WTC11 (cell line): ENCODE measurements around the gene MT1H. TPM values are rescaled to one million over a fixed set of nuclear protein-coding genes. Genes with fewer than 3 reads are reported as not detected.

Source experiments
- ATAC-seq: fragments of 200-7000 bp; cut with Tn5 transposase; 2 replicates; pipeline ENCODE4 v1.10.0; 2021; ENCODE audit warnings: mild to moderate bottlenecking, moderate library complexity
- CTCF ChIA-PET: fragments of 300-600 bp; sonication (Branson Sonifier 250); formaldehyde crosslinking; loops from one replicate; lab custom pipeline; 2021; ENCODE audit warnings: antibody characterized with exemption; lab: Charles Lee
- POLR2A ChIA-PET: fragments of 350-600 bp; sonication (Branson Sonifier 250); formaldehyde crosslinking; loops from one replicate; lab custom pipeline; 2021; ENCODE audit warnings: antibody characterized with exemption; lab: Charles Lee
- DNase-seq: peaks from one replicate; pipeline ENCODE4 v3.0.0; 2021; ENCODE audit warnings: low spot score
- H3K27ac Mint-ChIP-seq: 2 replicates; pipeline ENCODE4 v1.8.0; 2021; ENCODE audit warnings: mixed read lengths
- H3K27me3 Mint-ChIP-seq: 2 replicates; pipeline ENCODE4 v1.8.0; 2021; ENCODE audit warnings: low read depth, mild to moderate bottlenecking, moderate library complexity, mixed read lengths
- H3K36me3 Mint-ChIP-seq: 2 replicates; pipeline ENCODE4 v1.8.0; 2021; ENCODE audit warnings: mixed read lengths
- H3K4me1 Mint-ChIP-seq: 2 replicates; pipeline ENCODE4 v1.8.0; 2022; ENCODE audit warnings: mixed read lengths
- H3K4me3 Mint-ChIP-seq: 2 replicates; pipeline ENCODE4 v1.8.0; 2021; ENCODE audit warnings: mild to moderate bottlenecking, moderate library complexity, mixed read lengths
- H3K9me3 Mint-ChIP-seq: 2 replicates; pipeline ENCODE4 v1.8.0; 2021; ENCODE audit warnings: mixed read lengths
- AFF4 ChIP-seq: sonication (generic); formaldehyde crosslinking; IDR thresholded peaks from 2 replicates; pipeline ENCODE4 v1.8.1; 2023; ENCODE audit warnings: mild to moderate bottlenecking, missing genetic modification reagents, borderline replicate concordance
- ARID4B ChIP-seq: sonication (generic); formaldehyde crosslinking; IDR thresholded peaks from 2 replicates; pipeline ENCODE4 v1.8.0; 2023; ENCODE audit warnings: missing genetic modification reagents, mild to moderate bottlenecking, borderline replicate concordance
- E2F4 ChIP-seq: sonication (generic); formaldehyde crosslinking; IDR thresholded peaks from 2 replicates; pipeline ENCODE4 v1.8.1; 2022; ENCODE audit warnings: low read depth, mild to moderate bottlenecking, moderate library complexity, missing genetic modification reagents, borderline replicate concordance
- IRF2 ChIP-seq: sonication (generic); formaldehyde crosslinking; IDR thresholded peaks from 2 replicates; pipeline ENCODE4 v1.8.0; 2022; ENCODE audit warnings: low read depth, missing genetic modification reagents, borderline replicate concordance
- JAZF1 ChIP-seq: fragments of 250-450 bp; sonication (Bioruptor Pico); IDR thresholded peaks from 2 replicates; pipeline ENCODE4 v1.9.0; 2021; ENCODE audit warnings: moderate library complexity, mild to moderate bottlenecking, inconsistent platforms
- MAX ChIP-seq: sonication (generic); formaldehyde crosslinking; IDR thresholded peaks from 2 replicates; pipeline ENCODE4 v1.8.0; 2022; ENCODE audit warnings: mild to moderate bottlenecking, missing genetic modification reagents
- MLX ChIP-seq: sonication (generic); formaldehyde crosslinking; IDR thresholded peaks from 2 replicates; pipeline ENCODE4 v1.8.1; 2023; ENCODE audit warnings: mild to moderate bottlenecking, missing genetic modification reagents, moderate library complexity
- MXD4 ChIP-seq: fragments of 250-450 bp; sonication (Bioruptor Pico); IDR thresholded peaks from 2 replicates; pipeline ENCODE4 v1.8.0; 2021; ENCODE audit warnings: mild to moderate bottlenecking, moderate library complexity, borderline replicate concordance
- NFE2L1 ChIP-seq: sonication (generic); formaldehyde crosslinking; IDR thresholded peaks from 2 replicates; pipeline ENCODE4 v1.8.1; 2023; ENCODE audit warnings: missing genetic modification reagents
- NR1H2 ChIP-seq: sonication (generic); formaldehyde crosslinking; IDR thresholded peaks from 2 replicates; pipeline ENCODE4 v1.9.0; 2021; ENCODE audit warnings: mild to moderate bottlenecking, moderate library complexity, missing genetic modification reagents
- NR3C1 ChIP-seq: sonication (generic); formaldehyde crosslinking; conservative IDR thresholded peaks from 2 replicates; pipeline ENCODE4 v1.8.1; 2023; ENCODE audit warnings: low read depth, mild to moderate bottlenecking, missing genetic modification reagents
- PRRX2 ChIP-seq: fragments of 250-450 bp; sonication (Bioruptor Pico); IDR thresholded peaks from 2 replicates; pipeline ENCODE4 v1.8.0; 2021; ENCODE audit warnings: mild to moderate bottlenecking
- SMAD4 ChIP-seq: sonication (generic); formaldehyde crosslinking; IDR thresholded peaks from 2 replicates; pipeline ENCODE4 v1.8.0; 2022; ENCODE audit warnings: mild to moderate bottlenecking, missing genetic modification reagents
- SP1 ChIP-seq: sonication (generic); formaldehyde crosslinking; conservative IDR thresholded peaks from 2 replicates; pipeline ENCODE4 v1.8.1; 2022; ENCODE audit warnings: missing genetic modification reagents
- ZBTB21 ChIP-seq: sonication (generic); formaldehyde crosslinking; IDR thresholded peaks from 2 replicates; pipeline ENCODE4 v1.8.1; 2023; ENCODE audit warnings: mild to moderate bottlenecking, missing genetic modification reagents, borderline replicate concordance
- ZNF219 ChIP-seq: sonication (generic); formaldehyde crosslinking; IDR thresholded peaks from 2 replicates; pipeline ENCODE4 v1.8.0; 2023; ENCODE audit warnings: missing genetic modification reagents, mild to moderate bottlenecking, borderline replicate concordance
- total RNA-seq: library from RNA; stranded (reverse); gene quantifications from 3 replicates; pipeline ENCODE4 v1.2.3, GENCODE V29; 2021
- TF ChIP-seq, protein P1 (sequence below): fragments of 250-450 bp; sonication (Bioruptor Pico); conservative IDR thresholded peaks from 2 replicates; pipeline ENCODE4 v1.9.0; 2021; ENCODE audit warnings: mild to moderate bottlenecking
- TF ChIP-seq, protein P2 (sequence below): fragments of 200-600 bp; IDR thresholded peaks from 2 replicates; pipeline ENCODE4 v1.8.0; 2022; ENCODE audit warnings: antibody characterized with exemption
- TF ChIP-seq, protein P3 (sequence below): sonication (generic); formaldehyde crosslinking; conservative IDR thresholded peaks from 2 replicates; pipeline ENCODE4 v1.8.1; 2022; ENCODE audit warnings: mild to moderate bottlenecking, missing genetic modification reagents

The MT1H gene
- total RNA-seq, 1 experiment from 2014 or later: 122 TPM

DNA sequence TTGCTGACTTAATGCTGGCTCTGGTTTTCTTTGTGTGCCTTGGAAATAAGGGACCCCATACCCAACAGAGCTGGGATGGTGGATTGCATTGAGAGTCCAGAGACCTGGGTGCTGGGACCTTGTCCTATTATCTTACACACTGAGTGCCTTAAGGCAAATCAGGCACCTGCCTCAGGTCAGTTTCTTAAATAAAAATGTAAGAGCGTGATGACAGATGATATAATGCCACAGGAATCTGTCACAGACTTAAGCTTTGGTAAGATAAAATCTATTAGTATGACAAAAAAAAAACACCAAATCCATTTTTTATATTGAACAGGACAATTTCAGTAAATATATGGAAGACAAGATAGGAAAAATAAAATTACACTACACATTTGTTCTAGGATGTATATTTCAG lies 29.5 kb upstream of the MT1H start:
- no peak for TF ChIP-seq NR3C1 (CRISPR knock-in tag)
- no peak for TF ChIP-seq NR1H2 (CRISPR knock-in tag)
- TF ChIP-seq PRRX2 (CRISPR knock-in tag): no peak
- TF ChIP-seq, protein P1, sequence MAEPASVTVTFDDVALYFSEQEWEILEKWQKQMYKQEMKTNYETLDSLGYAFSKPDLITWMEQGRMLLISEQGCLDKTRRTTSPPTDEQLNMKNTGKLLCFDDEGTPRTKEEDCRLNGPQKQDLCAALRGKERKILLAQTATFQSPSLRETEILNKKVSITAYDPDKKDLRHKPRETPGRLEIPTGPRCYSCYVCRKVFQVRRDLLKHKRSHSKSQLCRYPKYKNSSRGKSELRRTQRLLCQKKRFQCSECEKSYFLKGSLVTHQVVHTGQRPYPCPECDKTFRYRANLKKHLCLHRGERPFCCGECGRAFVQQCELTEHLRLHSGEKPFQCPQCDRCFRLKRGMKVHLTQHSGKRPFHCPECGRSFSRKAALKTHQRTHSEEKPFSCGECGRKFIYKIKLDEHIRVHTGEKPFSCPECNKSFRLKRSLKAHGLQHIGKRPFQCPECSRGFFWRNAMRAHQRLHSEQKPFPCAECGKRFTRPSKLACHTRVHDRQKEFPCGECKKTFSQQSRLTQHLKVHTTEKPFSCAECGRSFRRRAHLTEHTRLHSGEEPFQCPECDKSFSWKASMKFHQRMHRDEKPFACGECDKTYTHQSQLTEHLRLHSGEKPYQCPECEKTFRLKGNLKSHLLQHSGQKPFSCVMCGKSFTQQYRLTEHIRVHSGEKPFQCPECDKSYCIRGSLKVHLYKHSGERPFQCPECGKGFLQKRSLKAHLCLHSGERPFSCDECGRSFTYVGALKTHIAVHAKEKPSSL: no peak
- TF ChIP-seq SP1 (CRISPR knock-in tag): no peak
- TF ChIP-seq, protein P2, sequence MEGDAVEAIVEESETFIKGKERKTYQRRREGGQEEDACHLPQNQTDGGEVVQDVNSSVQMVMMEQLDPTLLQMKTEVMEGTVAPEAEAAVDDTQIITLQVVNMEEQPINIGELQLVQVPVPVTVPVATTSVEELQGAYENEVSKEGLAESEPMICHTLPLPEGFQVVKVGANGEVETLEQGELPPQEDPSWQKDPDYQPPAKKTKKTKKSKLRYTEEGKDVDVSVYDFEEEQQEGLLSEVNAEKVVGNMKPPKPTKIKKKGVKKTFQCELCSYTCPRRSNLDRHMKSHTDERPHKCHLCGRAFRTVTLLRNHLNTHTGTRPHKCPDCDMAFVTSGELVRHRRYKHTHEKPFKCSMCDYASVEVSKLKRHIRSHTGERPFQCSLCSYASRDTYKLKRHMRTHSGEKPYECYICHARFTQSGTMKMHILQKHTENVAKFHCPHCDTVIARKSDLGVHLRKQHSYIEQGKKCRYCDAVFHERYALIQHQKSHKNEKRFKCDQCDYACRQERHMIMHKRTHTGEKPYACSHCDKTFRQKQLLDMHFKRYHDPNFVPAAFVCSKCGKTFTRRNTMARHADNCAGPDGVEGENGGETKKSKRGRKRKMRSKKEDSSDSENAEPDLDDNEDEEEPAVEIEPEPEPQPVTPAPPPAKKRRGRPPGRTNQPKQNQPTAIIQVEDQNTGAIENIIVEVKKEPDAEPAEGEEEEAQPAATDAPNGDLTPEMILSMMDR: no peak
- TF ChIP-seq, protein P3, sequence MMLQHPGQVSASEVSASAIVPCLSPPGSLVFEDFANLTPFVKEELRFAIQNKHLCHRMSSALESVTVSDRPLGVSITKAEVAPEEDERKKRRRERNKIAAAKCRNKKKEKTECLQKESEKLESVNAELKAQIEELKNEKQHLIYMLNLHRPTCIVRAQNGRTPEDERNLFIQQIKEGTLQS (CRISPR knock-in tag): no peak
- TF ChIP-seq SMAD4 (CRISPR knock-in tag): no peak
- no peak for TF ChIP-seq NFE2L1
- TF ChIP-seq MLX: no peak
- no peak for TF ChIP-seq AFF4
- TF ChIP-seq E2F4 (CRISPR knock-in tag): no peak
- no peak for TF ChIP-seq ZBTB21 (CRISPR knock-in tag)
- TF ChIP-seq IRF2 (CRISPR knock-in tag): no peak
- no peak for TF ChIP-seq JAZF1 (CRISPR knock-in tag)
- TF ChIP-seq MXD4 (CRISPR knock-in tag): no peak
- no peak for TF ChIP-seq ARID4B (CRISPR knock-in tag)
- TF ChIP-seq ZNF219 (CRISPR knock-in tag): no peak
- TF ChIP-seq MAX (CRISPR knock-in tag): no peak
- no peak for ATAC-seq
- H3K36me3 Mint-ChIP-seq: no peaks in the 10 kb centered on the region
- peaks cover 100% of the 10 kb centered on the region for H3K27me3 Mint-ChIP-seq
- no peak overlapping the region for H3K4me3 Mint-ChIP-seq
- H3K9me3 Mint-ChIP-seq: no peaks in the 10 kb centered on the region
- DNase-seq: no peak
- H3K4me1 Mint-ChIP-seq: peaks cover 31% of the 10 kb centered on the region
- ChIA-PET CTCF (interaction anchor here (1.4 kb wide), 2 partner anchors 15 to 39 kb away, joined by 3 to 6 read pairs; partner anchors contain the start of gene MT1E), POLR2A (interaction anchor here (0.9 to 1.5 kb wide), 3 partner anchors 9 to 37 kb away, joined by 3 to 4 read pairs (median 3); partner anchors contain the start of gene MT1E)
- no peak overlapping the region for H3K27ac Mint-ChIP-seq
